C4-2B (cell line): Measurements from ENCODE around the gene LARP4B.

Source experiments
- ZFX ChIP-seq: fragments of 450-650 bp; IDR thresholded peaks from 2 replicates; pipeline ENCODE4 v1.6.1; 2017
- TF ChIP-seq, protein P1 (sequence below): fragments of 450-650 bp; conservative IDR thresholded peaks from 2 replicates; pipeline ENCODE4 v1.5.1; 2017; ENCODE audit warnings: mild to moderate bottlenecking

DNA sequence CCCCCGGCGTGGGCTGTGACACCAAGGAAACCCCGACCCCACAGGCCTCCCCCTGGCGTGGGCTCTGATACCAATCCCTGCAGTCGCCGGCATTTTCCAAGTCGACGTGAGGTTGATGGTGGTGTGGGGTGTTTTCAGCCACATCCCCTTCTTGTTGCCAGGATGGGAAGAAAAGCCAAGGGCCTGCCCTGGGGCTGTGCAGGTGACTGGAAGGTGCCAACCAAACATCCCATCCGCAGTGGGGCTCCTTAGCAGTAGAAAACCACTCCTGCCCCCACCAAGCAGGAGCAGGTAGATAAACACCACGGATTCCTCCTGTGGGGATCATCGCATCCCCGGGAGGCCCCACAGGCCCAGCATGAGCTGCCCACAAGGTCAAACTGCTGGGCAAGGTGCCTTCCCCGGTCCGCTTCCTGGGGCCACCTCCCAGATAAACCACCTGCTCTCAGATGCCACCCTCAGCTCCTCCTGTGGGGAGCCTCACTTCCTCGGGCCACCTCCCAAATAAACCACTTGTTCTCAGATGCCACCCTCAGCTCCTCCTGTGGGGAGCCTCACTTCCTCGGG lies 153.5 kb downstream of the LARP4B start:
- TF ChIP-seq, protein P1, sequence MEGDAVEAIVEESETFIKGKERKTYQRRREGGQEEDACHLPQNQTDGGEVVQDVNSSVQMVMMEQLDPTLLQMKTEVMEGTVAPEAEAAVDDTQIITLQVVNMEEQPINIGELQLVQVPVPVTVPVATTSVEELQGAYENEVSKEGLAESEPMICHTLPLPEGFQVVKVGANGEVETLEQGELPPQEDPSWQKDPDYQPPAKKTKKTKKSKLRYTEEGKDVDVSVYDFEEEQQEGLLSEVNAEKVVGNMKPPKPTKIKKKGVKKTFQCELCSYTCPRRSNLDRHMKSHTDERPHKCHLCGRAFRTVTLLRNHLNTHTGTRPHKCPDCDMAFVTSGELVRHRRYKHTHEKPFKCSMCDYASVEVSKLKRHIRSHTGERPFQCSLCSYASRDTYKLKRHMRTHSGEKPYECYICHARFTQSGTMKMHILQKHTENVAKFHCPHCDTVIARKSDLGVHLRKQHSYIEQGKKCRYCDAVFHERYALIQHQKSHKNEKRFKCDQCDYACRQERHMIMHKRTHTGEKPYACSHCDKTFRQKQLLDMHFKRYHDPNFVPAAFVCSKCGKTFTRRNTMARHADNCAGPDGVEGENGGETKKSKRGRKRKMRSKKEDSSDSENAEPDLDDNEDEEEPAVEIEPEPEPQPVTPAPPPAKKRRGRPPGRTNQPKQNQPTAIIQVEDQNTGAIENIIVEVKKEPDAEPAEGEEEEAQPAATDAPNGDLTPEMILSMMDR: no peak
- TF ChIP-seq ZFX: no peak
